Retinal pigment epithelial cell (primary cell): ENCODE measurements around the gene COX14.

ENCODE experiments used
- DNase-seq: peaks from one replicate; pipeline ENCODE4 v3.0.0-alpha.2; 2010; ENCODE audit warnings: low read depth
- H3K4me3 ChIP-seq: 2 replicates; pipeline ENCODE4 v1.5.1; 2011; ENCODE audit warnings: mild to moderate bottlenecking, low read length, control low read depth, moderate library complexity
- CTCF ChIP-seq: conservative IDR thresholded peaks from 2 replicates; pipeline ENCODE4 v1.5.1; 2011; ENCODE audit warnings: low read depth, low read length, control low read depth, inconsistent platforms

Gene COX14

GRCh38 chr12:50117057-50117622, 5.1 kb downstream of the COX14 start:
- no peak for DNase-seq
- no peak for TF ChIP-seq CTCF

GRCh38 chr12:50119387-50119786, 7.4 kb downstream of the COX14 start:
- no peak for DNase-seq
- no peak for TF ChIP-seq CTCF

More at GRCh38 chr12:50117057-50117622, 5.1 kb downstream of the COX14 start:
- no peak overlapping the region for H3K4me3 ChIP-seq

GRCh38 chr12:50120521-50120920, 8.5 kb downstream of the COX14 start:
- no peak for TF ChIP-seq CTCF
- peak; percentile 45 for DNase-seq
- H3K4me3 ChIP-seq: no peak overlapping the region

More at GRCh38 chr12:50119387-50119786, 7.4 kb downstream of the COX14 start:
- no peak overlapping the region for H3K4me3 ChIP-seq

- DNase-seq: no peak
- no peak for TF ChIP-seq CTCF
- no peak overlapping the region for H3K4me3 ChIP-seq
Measured at GRCh38 chr12:50120953-50121352, 8.9 kb downstream of the COX14 start.

- no peak for TF ChIP-seq CTCF
- DNase-seq: no peak
- H3K4me3 ChIP-seq: no peak overlapping the region
Measured at GRCh38 chr12:50121641-50122040, 9.6 kb downstream of the COX14 start.

GRCh38 chr12:50123203-50123602, 11.2 kb downstream of the COX14 start:
- TF ChIP-seq CTCF: no peak
- no peak for DNase-seq
- H3K4me3 ChIP-seq: no peak overlapping the region

GRCh38 chr12:50127546-50127945, 15.5 kb downstream of the COX14 start:
- H3K4me3 ChIP-seq: no peak overlapping the region
- TF ChIP-seq CTCF: no peak
- no peak for DNase-seq
